Choroid plexus epithelial cell (primary cell): ENCODE results near the gene ANKS6.
"Not testable (repeated sequence)": the region's sequence is repeated elsewhere in the genome, so short reads cannot be mapped to it uniquely, and the experiment has no call there.

ENCODE experiments used
- DNase-seq: peaks from one replicate; pipeline ENCODE4 v3.0.0-alpha.2; 2010; ENCODE audit warnings: low read depth
- H3K4me3 ChIP-seq: 2 replicates; pipeline ENCODE4 v1.5.1; 2011; ENCODE audit warnings: low read depth, mild to moderate bottlenecking, control low read depth, low read length, moderate library complexity
- CTCF ChIP-seq: conservative IDR thresholded peaks from 2 replicates; pipeline ENCODE4 v1.5.1; 2011; ENCODE audit warnings: low read depth, mild to moderate bottlenecking, control low read depth, inconsistent platforms, low read length, moderate library complexity

Gene ANKS6

GRCh38 chr9:98691890-98692289 lies 104.5 kb downstream of the ANKS6 start:
- DNase-seq, result no peak
- no peak overlapping the region for H3K4me3 ChIP-seq
- TF ChIP-seq CTCF, result no peak

DNA sequence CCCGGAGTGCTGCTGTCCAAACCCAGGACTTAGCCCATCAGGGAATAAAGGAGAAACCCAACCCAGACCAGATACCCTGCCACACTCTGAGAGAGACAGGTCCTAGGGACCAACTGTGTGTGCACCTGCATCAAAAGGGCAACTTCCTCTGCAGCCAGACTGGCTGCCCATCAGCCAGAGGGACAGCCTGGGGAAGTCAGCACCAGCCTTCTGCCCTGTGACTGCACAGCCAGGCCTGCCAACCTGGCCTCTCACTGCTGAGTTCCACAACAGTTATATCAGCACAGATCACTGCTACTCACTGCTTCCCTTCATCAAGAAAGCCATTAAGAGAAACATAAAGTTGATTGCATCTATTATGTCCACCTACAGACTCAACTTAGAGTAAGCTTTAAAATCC lies 105.7 kb downstream of the ANKS6 start:
- TF ChIP-seq CTCF, result no peak
- H3K4me3 ChIP-seq, result no peak overlapping the region
- DNase-seq, result no peak

DNA sequence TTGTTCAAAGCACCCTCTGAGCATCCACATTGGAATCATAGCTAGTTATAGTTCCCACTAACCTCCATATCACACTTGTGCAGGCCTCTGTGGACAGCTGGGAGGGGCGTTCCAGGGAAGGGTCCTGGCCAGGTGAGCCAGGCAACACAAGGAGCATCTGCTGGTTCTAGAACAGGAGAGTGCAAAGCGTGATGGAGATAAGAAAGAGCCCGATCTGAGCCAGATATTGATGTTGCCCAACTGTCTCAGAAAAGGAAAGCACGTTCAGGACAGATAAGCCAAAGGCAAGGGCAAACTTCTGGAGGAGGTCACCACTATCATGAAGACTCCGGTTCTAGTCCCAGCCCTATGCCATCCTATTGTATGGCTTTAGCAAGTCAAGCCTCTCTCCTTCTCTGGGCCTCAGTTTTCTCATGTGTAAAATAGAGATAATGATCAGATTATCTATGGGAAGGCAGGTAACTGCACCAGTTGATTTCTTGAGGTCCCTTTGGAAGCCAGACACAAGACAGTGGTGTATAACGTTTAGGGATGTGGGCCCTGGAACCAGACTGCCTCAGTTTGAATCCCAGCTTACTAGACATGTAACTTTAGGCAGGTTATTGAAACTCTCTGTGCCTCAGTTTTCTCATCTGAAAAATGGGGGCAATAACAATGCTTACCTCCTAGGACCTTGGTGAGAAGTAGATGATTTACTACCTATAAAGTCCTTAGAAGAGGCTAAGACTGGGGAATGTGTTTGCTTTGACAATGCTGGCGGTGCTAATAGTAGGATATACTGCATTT lies 107.5 kb downstream of the ANKS6 start:
- no peak for TF ChIP-seq CTCF
- no peak for DNase-seq
- no peak overlapping the region for H3K4me3 ChIP-seq

GRCh38 chr9:98687911-98688310 lies 108.4 kb downstream of the ANKS6 start:
- no peak overlapping the region for H3K4me3 ChIP-seq
- no peak for DNase-seq
- no peak for TF ChIP-seq CTCF

DNA sequence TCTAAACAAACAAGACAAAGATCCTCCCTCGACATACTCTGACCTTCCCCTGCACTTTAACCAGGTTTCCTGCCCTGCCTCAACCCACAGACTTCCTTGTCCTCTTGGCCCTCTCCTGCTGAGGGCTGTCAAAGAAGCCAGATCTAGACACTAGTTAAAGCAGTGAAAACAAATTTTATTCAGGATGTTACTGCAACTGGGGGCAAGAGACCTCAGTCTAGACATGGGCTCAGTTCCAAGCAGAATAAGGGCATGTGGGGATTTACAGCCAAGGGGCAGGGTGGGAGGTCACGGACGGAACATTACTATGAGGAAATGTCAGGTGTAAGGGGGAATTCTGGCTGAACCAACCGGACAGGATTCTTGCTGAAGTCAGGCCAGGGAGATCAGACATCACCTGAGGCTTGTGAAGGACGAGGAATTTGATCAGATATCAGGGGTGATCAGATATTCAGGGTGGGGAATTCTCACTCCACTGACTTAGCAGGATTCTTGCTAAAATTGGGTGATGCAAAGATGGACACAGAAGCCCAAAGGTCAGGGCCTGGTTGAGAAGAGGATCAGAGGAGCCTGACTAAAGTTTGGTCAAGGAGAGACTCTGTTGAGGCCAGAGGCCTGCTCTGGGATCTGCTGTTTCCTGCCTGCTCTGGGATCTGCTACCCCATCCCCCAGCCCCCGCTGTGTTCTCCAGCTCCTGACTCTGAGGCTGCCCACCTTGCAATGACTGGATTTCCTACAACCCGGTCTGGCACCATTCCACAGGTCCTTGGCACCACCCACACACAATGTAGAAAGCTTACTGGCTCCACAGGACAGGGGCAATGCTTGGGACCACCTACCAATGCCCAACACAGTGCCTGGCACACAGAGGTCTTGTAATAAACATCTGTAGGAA lies 109.1 kb downstream of the ANKS6 start:
- no peak for TF ChIP-seq CTCF
- no peak for DNase-seq
- no peak overlapping the region for H3K4me3 ChIP-seq

DNA sequence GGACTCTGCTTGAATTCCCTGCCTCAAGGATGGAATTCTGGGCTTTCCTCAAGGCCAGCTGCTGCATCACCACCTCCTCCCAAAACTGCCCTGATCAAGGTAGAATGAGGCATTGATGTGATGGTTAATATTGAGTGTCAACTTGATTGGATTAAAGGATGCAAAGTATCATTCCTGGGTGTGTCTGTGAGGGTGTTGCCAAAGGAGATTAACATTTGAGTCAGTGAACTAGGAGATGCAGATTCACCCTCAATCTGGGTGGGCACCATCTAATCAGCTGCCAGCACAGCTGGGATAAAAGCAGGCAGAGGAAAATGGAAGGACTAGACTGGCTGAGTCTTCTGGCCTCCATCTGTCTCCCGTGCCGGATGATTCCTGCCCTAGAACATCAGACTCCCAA lies 111.5 kb downstream of the ANKS6 start:
- not testable (repeated sequence) for H3K4me3 ChIP-seq, DNase-seq
